GM18867 (cell line): ENCODE data around the gene CNGA2.
"Not testable (repeated sequence)": the region's sequence is repeated elsewhere in the genome, so short reads cannot be mapped to it uniquely, and the experiment has no call there.

Experiments used
- ATAC-seq: cut with Tn5 transposase; IDR thresholded peaks from one replicate; pipeline ENCODE4 v1.9.1; 2021; ENCODE audit warnings: mild to moderate bottlenecking, moderate library complexity; ENCODE audit not compliant: unreplicated experiment

CNGA2 gene

GRCh38 chrX:151734446-151734845, at the start of gene CNGA2:
Gene CNGA2 (plus strand): TSS chrX:151734746. CDS start chrX:151738484, 3,738 bp downstream.
- ATAC-seq: no peak

- ATAC-seq: no peak
These were observed 46.9 kb upstream of the CNGA2 start for GRCh38 chrX:151687635-151688034.

- no peak for ATAC-seq
These were observed 45.9 kb upstream of the CNGA2 start for GRCh38 chrX:151688695-151689094.

- ATAC-seq: no peak
These were observed 41.7 kb upstream of the CNGA2 start for GRCh38 chrX:151692825-151693224.

- no peak for ATAC-seq
These were observed 40.4 kb upstream of the CNGA2 start for GRCh38 chrX:151694121-151694520.

- no peak for ATAC-seq
These were observed 39.6 kb upstream of the CNGA2 start, which contains the start of gene PRRG3 for GRCh38 chrX:151694661-151695582. Gene PRRG3 (plus strand): TSS chrX:151695458. CDS start chrX:151698815, 3,357 bp downstream.

GRCh38 chrX:151695583-151696340, 38.8 kb upstream of the CNGA2 start:
- no peak for ATAC-seq

GRCh38 chrX:151697082-151697481, 37.5 kb upstream of the CNGA2 start:
- not testable (repeated sequence) for ATAC-seq

- no peak for ATAC-seq
These were observed 37.0 kb upstream of the CNGA2 start for GRCh38 chrX:151697522-151697921.

- ATAC-seq: no peak
These were observed 36.1 kb upstream of the CNGA2 start for GRCh38 chrX:151698485-151698884.

GRCh38 chrX:151699746-151700145, 34.8 kb upstream of the CNGA2 start:
- ATAC-seq: no peak

- no peak for ATAC-seq
These were observed 34.0 kb upstream of the CNGA2 start for GRCh38 chrX:151700581-151700980.

- ATAC-seq: no peak
These were observed 33.5 kb upstream of the CNGA2 start for GRCh38 chrX:151701071-151701470.

GRCh38 chrX:151701531-151701930, 33.0 kb upstream of the CNGA2 start:
- no peak for ATAC-seq

- no peak for ATAC-seq
These were observed 32.4 kb upstream of the CNGA2 start for GRCh38 chrX:151702026-151702714.

GRCh38 chrX:151702741-151703340, 31.7 kb upstream of the CNGA2 start:
- ATAC-seq: no peak

- ATAC-seq: no peak
These were observed 31.1 kb upstream of the CNGA2 start for GRCh38 chrX:151703487-151703886.

- ATAC-seq: no peak
These were observed 30.4 kb upstream of the CNGA2 start for GRCh38 chrX:151704041-151704663.

- no peak for ATAC-seq
These were observed 25.7 kb upstream of the CNGA2 start for GRCh38 chrX:151708821-151709220.

- no peak for ATAC-seq
These were observed 24.1 kb upstream of the CNGA2 start for GRCh38 chrX:151710457-151710856.
